Lung (tissue), 13 donors: Measurements from ENCODE around the gene TDRD3. TPM values are rescaled to one million over a fixed set of nuclear protein-coding genes. Genes with fewer than 3 reads are reported as not detected.

Experiments
- ATAC-seq: fragments of 200-7000 bp; cut with Tn5 transposase; one replicate; pipeline ENCODE4 v1.9.1; 2020; ENCODE audit warnings: moderate number of reproducible peaks; ENCODE audit not compliant: insufficient read depth, low FRiP score
- DNase-seq, 3 donors: peaks; one replicate each; pipeline ENCODE4 v3.0.0-alpha.2; 2013 to 2017
- H3K27ac ChIP-seq, 2 donors: one replicate each; pipeline ENCODE4 v1.5.1; 2013; ENCODE audit warnings: mild to moderate bottlenecking in 2 of 2, moderate library complexity in 2 of 2, control low read depth in 1 of 2, inconsistent platforms in 1 of 2, low read depth in 1 of 2, low read length in 1 of 2
- H3K27me3 ChIP-seq, 3 donors: one replicate each; pipeline ENCODE4 v1.5.1; 2013; ENCODE audit warnings: low read length in 2 of 3; ENCODE audit not compliant: control insufficient read depth in 3 of 3, insufficient read depth in 3 of 3
- H3K36me3 ChIP-seq, 4 donors: one replicate each; pipeline ENCODE4 v1.5.1; 2013; ENCODE audit warnings: low read length in 4 of 4, mild to moderate bottlenecking in 1 of 4, moderate library complexity in 1 of 4; ENCODE audit not compliant: control insufficient read depth in 4 of 4, insufficient read depth in 4 of 4
- H3K4me1 ChIP-seq, 5 donors: one replicate each; pipeline ENCODE4 v1.5.1; 2013; ENCODE audit warnings: low read length in 5 of 5, mild to moderate bottlenecking in 2 of 5, moderate library complexity in 1 of 5; ENCODE audit not compliant: control insufficient read depth in 5 of 5, insufficient read depth in 5 of 5
- H3K4me3 ChIP-seq: one replicate; pipeline ENCODE4 v1.5.1; 2013; ENCODE audit warnings: mild to moderate bottlenecking, control low read depth, moderate library complexity
- H3K9ac ChIP-seq, 2 donors: one replicate each; pipeline ENCODE4 v1.5.1; 2013; ENCODE audit warnings: low read length in 2 of 2, control low read depth in 1 of 2; ENCODE audit not compliant: insufficient read depth in 1 of 2
- H3K9me3 ChIP-seq, 4 donors: one replicate each; pipeline ENCODE4 v1.5.1; 2013; ENCODE audit warnings: low read length in 3 of 4, mild to moderate bottlenecking in 1 of 4, moderate library complexity in 1 of 4; ENCODE audit not compliant: control insufficient read depth in 4 of 4, insufficient read depth in 3 of 4
- CTCF ChIP-seq: IDR thresholded peaks from 2 replicates; pipeline ENCODE4 v1.5.1; 2012; ENCODE audit warnings: mild to moderate bottlenecking; ENCODE audit errors: control extremely low read depth, extremely low read depth
- WGBS, 2 donors: extraction: QIAGEN DNeasy Blood & Tissue Kit; methylation state at CpG; one replicate each; pipeline ENCODE4 v1.1.7; 2013; 5-methylcytosine and 5-hydroxymethylcytosine counted together
- polyA plus RNA-seq, 2 donors: library from polyadenylated mRNA; stranded (reverse); fragments of 200-250 nt; gene quantifications; one replicate each; pipeline ENCODE4 v1.2.1, GENCODE V29; 2013
- small RNA-seq: library from RNA; depleted of rRNA; stranded (forward); fragments of <200 nt; gene quantifications from one replicate; pipeline ENCODE3, GENCODE V24; 2014; ENCODE audit warnings: low replicate concordance
- total RNA-seq, 2 donors: library from RNA; depleted of rRNA in 1 of 2; stranded (reverse); fragments of >200 nt in 1 of 2; gene quantifications; one replicate each; pipeline ENCODE4 v1.2.1, GENCODE V29; 2014 to 2021
- donor health status: control.
- donor health status: control.
- donor health status: Bipolar disorder and iron deficiency.
- donor health status: healthy.
- donor health status: DM: yes; HTN: yes; CAD: no.

TDRD3 gene
- total and polyA plus RNA-seq, 4 donors = 6.5 to 56.7 (median 19.4) TPM

- DNase-seq (no peak), ATAC-seq (no peak)
- 56 to 74% methylated on average over 5 of the region's 5 CpGs for WGBS, 2 donors
- Histone ChIP-seq H3K4me1 (no peaks in the 10 kb centered on the region), H3K4me3 (no peak overlapping the region), H3K36me3 (no peaks in the 10 kb centered on the region), H3K27me3 (no peaks in the 10 kb centered on the region), H3K9ac (no peak overlapping the region), H3K27ac (no peak overlapping the region), H3K9me3 (peaks cover 0 to 2% (median 0%) of the 10 kb centered on the region in 4 donors)
- no peak for TF ChIP-seq CTCF
Measured at GRCh38 chr13:60620611-60621395, 223.8 kb downstream of the TDRD3 start.

- H3K27ac ChIP-seq = no peak overlapping the region
- H3K27me3 ChIP-seq = no peaks in the 10 kb centered on the region
- WGBS, 2 donors = 28 to 75% methylated on average over 1 of the region's 1 CpG
- no peak overlapping the region for H3K4me3 ChIP-seq
- no peak overlapping the region for H3K9ac ChIP-seq
- no peak for DNase-seq
- no peak for ATAC-seq
- H3K9me3 ChIP-seq = peaks cover 0 to 2% (median 0%) of the 10 kb centered on the region in 4 donors
- no peak for TF ChIP-seq CTCF
- no peaks in the 10 kb centered on the region for H3K36me3 ChIP-seq
- H3K4me1 ChIP-seq = no peaks in the 10 kb centered on the region
Measured at GRCh38 chr13:60623151-60623550, 226.1 kb downstream of the TDRD3 start.

Small RNA genes within 50 kb of the gene (small RNA-seq; reads per million reads assigned to genes)
- not detected for gene RNA5SP31

Other genes starting within 250 kb of the TDRD3 start
- 1 to 10 TPM in 1 of 2 donors, under 1 TPM in 1; 0.95 to 6.7 TPM for gene DIAPH3, start 233.3 kb upstream of the TDRD3 start, total RNA-seq
- gene DIAPH3, start 233.3 kb upstream of the TDRD3 start, polyA plus RNA-seq = 1 to 10 TPM in 1 of 2 donors, under 1 TPM in 1; 0.35 to 1.3 TPM